ENCODE results near the gene HAGH.

The HAGH gene

GRCh38 chr16:1773703-1774447, 52.8 kb downstream of the HAGH start:
- DNase-seq (ENCODE audit: low read depth) = no peak

DNA sequence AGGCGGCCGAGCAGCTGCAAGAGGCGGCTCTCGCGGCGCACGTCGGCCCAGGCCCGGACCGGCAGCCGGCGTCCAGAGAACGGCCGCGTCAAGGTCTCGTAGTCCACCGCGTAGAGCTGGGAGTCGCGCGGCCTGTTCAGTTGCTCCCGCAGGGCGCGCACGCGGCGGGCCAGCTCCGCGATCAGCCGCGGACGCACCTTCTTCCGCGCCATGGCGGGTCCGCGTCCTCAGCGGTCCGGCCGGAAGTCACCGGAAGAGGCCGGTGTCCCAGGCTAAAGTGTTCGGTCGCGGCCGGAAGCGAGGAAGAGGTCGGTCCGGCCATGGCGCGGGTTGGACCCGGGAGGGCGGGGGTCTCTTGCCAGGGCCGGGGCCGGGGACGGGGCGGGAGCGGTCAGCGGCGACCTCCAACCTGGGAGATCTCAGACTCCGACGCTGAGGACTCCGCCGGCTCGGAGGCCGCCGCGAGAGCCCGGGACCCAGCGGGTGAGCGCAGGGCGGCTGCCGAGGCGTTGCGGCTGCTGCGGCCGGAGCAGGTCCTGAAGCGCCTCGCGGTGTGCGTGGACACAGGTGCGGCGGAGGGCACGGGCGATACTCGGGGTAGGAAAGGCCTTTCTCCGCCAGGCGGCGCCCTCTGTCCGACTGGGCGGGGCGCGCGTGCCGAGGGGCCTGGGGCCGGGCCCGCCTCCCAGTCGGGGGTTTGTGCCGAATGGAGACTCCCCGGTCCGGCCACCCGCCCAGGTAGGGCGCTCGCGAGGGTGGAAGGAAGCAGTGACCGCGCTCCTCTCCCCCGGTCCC, 53.5 kb downstream of the HAGH start, which contains the start of gene MRPS34:
Gene MRPS34 (minus strand): TSS at position 227 of the 795 bp plus-strand sequence. CDS start 15 bp downstream, at position 212.
- DNase-seq (ENCODE audit: low read depth) = peak; percentile 57

GRCh38 chr16:1772362-1772907, 54.2 kb downstream of the HAGH start, which contains the start of gene EME2:
Gene EME2, plus strand, starts transcription at chr16:1772810. Its CDS starts 418 bp downstream, at chr16:1773228.
- DNase-seq (ENCODE audit: low read depth) = no peak

DNA sequence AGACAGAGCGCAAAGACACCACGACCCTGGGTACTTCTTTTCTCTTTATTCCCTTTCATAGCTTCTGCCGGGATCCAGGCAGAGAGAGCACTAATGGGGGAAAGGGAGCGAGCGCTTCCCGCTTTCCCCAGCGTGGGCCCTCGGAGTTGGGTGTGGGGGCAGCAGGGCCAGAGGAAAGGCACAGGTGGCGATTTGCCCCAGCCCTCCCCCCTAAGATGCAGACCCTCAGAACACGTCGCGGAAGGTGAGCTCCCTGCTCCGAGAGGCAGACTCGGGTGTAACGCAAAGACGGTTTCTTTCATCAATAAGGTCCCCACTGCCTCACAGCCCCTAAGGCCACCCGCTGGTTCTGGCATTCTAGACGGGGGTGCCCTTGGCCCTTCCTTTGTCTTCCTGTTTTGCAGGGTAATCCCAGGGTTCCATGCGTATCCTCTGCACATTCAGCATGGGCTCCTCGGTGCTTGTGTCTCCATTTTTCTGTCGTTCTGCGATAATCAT, 54.7 kb downstream of the HAGH start:
- no peak for DNase-seq (ENCODE audit: low read depth)

DNA sequence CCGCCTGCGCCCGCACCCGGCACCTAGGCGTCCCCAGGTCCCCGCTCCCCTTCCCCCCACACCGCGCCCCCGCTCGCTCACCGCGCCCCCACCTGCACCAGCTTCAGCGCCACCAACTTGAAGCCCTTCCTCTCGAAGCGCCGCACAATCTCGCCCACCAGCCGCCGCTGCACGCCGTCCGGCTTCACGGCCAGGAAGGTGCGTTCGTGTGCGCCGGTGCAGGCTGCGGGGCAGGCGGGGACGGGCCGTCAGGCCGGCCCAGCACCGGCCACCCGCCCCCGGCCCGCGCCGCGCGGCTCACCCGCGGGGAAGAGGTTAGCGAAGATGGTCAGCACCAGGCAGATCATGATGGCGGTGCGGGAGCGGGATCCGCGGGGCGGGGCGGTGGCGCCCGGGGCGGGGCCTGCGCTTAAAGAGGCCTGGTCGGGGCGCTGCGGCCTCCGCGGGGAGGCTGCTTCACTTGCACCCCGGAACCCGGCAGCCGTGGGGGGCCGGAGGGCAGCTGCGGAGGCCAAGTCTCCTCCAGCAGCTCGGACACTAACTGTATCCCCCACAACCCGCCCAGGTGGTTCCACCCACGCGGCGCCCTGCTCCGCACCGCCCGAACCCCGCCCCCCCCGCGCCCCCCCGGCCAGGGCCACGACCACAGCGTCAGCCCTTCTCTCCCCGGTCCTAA, 55.3 kb downstream of the HAGH start, which contains the start of gene NME3:
Gene NME3 (minus strand): TSS at position 356 of the 676 bp plus-strand sequence. CDS start 9 bp downstream, at position 347.
- no peak for DNase-seq (ENCODE audit: low read depth)

GRCh38 chr16:1770328-1771187, 56.1 kb downstream of the HAGH start:
- no peak for DNase-seq (ENCODE audit: low read depth)

GRCh38 chr16:1769402-1770300, 57.0 kb downstream of the HAGH start:
- DNase-seq (ENCODE audit: low read depth) = no peak

DNA sequence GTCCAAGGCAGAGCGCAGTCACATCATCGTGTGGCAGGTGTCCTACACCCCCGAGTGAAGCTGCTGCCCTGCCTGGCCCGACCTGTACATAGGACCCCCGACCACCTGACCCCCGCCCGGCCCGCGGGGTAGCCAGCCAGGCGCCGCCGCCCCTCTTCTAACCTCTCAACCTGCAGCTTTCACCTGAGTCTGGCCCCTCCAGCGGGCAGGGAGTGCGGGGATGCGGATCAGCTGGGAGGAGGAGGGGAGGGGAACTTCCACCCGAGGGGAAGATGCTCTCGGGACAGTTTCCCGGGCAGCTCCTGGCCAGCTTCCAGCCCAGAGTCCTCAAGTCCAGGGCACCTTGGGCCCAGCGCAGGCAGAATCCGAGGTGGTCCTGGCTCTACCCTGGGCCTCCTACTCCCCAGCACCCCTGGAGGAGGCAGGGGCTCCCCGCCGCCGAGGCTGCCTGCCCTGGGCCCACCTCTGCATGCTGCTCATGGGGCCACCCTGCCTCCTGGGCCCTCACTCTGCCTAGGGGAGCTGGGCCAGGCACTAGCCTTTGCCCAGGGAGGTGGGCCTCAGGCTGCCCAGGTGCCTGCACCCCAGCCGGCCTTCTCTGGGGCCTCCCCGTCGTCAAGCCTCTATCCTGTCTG, 57.7 kb downstream of the HAGH start:
- no peak for DNase-seq (ENCODE audit: low read depth)

DNA sequence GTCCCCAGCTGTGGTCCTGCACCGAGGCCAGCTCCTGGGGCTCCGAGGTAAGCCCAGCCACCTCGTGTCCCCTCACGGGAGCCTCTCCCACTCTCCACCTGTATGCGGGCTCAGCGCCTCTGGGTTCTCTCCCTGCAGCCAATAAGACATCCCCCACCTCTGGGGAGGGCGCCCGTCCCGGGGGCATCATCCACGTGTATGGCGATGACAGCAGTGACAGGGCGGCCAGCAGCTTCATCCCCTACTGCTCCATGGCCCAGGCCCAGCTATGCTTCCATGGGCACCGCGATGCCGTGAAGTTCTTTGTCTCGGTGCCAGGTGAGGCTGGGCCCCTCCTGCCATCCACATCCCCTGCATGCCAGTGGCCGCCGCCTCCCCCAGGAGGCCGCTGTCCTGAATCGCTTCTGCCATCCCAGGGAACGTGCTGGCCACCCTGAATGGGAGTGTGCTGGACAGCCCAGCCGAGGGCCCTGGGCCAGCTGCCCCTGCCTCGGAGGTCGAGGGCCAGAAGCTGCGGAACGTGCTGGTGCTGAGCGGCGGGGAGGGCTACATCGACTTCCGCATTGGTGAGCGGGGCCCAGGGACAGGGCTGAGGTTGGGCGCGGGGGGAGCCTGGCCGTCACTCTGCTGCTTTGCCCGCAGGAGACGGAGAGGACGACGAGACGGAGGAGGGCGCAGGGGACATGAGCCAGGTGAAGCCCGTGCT, 58.4 kb downstream of the HAGH start:
- DNase-seq (ENCODE audit: low read depth) = no peak

GRCh38 chr16:1767116-1767994, 59.3 kb downstream of the HAGH start:
- no peak for DNase-seq (ENCODE audit: low read depth)

DNA sequence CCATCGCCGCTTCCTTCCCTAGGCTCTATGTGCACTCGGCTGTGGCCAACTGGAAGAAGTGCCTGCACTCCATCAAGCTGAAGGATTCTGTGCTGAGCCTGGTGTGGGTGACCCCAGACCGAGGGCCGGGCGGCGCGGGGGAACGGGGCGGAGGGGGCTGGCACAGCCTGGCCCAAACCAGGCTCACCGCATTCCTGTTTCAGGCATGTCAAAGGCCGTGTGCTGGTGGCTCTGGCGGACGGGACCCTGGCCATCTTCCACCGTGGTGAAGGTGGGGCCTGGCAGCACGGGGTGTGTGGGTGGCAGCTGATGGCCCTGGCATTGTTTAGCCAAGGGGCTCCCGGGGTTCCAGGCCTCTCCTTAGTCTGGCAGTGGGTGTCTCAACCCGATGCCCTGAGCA, 59.9 kb downstream of the HAGH start:
- DNase-seq (ENCODE audit: low read depth) = no peak

GRCh38 chr16:1766231-1766630, 60.4 kb downstream of the HAGH start:
- DNase-seq (ENCODE audit: low read depth) = no peak

DNA sequence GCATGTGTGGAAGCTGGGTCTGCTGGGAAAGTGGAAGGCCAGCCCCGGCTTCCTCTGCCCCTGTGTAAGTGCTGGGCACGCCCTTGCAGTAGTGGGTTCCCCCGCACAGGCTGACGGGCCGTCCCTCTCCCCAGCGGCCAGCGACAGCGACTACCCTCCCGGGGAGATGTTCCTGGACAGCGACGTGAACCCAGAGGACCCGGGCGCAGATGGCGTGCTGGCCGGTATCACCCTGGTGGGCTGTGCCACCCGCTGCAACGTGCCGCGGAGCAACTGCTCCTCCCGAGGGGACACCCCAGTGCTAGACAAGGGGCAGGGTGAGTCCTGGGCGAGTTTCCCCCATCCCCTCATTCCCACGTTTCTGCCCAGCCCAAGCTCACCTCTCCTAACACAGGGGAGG, 60.8 kb downstream of the HAGH start:
- DNase-seq (ENCODE audit: low read depth) = no peak

DNA sequence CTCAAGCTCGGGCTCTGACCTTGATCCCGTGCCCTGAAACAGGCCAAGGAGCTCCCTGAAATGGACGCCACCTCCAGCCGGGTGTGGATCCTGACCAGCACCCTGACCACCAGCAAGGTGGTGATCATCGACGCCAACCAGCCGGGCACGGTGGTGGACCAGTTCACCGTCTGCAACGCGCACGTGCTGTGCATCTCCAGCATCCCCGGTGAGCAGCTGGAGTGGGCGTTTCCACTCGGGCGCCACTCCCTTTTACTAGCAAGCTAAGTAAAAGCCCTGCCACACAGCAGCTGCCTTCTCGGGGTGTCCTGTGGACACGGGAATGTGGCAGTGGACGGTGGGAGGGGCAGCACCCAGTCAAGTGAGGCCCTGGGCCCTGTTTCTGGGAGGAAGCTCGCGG, 61.7 kb downstream of the HAGH start:
- DNase-seq (ENCODE audit: low read depth) = no peak

DNA sequence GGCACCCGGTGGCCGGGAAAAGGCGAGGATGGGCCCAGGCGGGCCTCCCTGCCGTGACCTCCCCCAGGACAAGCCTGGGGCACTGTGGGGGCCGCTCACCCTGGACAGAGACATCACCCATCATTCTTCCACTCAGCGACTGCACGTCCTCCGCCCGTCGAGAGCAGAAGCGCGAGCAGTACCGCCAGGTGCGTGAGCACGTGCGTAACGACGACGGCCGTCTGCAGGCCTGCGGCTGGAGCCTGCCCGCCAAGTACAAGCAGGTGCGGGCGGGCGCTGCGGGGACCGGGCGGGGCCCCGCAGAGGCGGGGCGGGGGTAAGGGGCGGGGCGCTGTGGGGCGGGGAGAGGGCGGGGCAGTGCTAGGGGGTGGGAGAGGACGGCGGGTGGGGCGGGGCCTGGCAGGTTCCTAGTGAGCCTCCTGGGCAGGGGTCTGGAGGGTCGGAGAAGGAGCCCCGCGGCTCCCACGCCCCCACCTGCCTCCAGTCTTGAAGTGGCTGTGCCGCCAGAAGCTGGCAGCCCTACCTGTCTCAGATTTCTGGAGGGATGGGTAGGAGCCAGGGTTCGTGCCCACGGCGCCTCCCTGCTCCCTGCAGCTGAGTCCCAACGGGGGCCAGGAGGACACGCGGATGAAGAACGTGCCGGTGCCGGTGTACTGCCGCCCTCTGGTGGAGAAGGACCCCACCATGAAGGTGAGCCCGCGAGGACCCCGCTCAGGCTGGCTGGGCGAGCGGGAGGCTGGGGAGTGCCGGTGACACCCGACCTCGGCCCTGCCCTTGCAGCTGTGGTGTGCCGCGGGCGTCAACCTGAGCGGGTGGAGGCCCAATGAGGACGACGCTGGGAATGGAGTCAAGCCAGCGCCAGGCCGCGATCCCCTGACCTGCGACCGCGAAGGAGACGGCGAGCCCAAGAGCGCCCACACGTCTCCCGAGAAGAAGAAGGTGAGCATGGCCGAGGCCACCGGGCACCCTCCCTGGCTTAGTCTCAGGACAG, 62.8 kb downstream of the HAGH start:
- no peak for DNase-seq (ENCODE audit: low read depth)

GRCh38 chr16:1762879-1763520, 63.6 kb downstream of the HAGH start:
- DNase-seq (ENCODE audit: low read depth) = no peak
